ENCODE measurements around the gene SNX13. TPM values are rescaled to one million over a fixed set of nuclear protein-coding genes. Genes with fewer than 3 reads are reported as not detected.

SNX13 gene
- total and polyA plus RNA-seq, 2 donors (not counting 3 experiments of a cell fraction or from before 2014, with no cell fraction given) = 6.1 to 28.5 TPM

- Histone ChIP-seq H3K27ac (ENCODE audit: insufficient read depth, low read depth, low read length) (no peak overlapping the region), H3K9ac (replicated peaks; ENCODE audit: extremely low read depth, insufficient read depth, low read length) (no peak overlapping the region), H3K4me3 (replicated peaks in 1 of 3; ENCODE audit: insufficient read depth in 1 of 3, low read depth in 1 of 3, low read length in 3 of 3) (no peak overlapping the region), H3K9me3 (replicated peaks; ENCODE audit: control insufficient read depth, insufficient read depth, low read length) (no peaks in the 10 kb centered on the region), H4K20me1 (replicated peaks; ENCODE audit: control insufficient read depth, extremely low read depth, insufficient read depth, low read length) (peaks cover 2% of the 10 kb centered on the region), H3K36me3 (ENCODE audit: control insufficient read depth in 2 of 2, extremely low read depth in 1 of 2, insufficient read depth in 2 of 2, low read length in 2 of 2) (no peaks in the 10 kb centered on the region), H3K4me2 (ENCODE audit: insufficient read depth, low read length) (no peak overlapping the region), H3K27me3 (ENCODE audit: control insufficient read depth in 2 of 2, insufficient read depth in 2 of 2, low read length in 2 of 2) (no peaks in the 10 kb centered on the region), H3K79me2 (ENCODE audit: control insufficient read depth, insufficient read depth, low read length) (peaks cover 77% of the 10 kb centered on the region), H3K4me1 (ENCODE audit: control insufficient read depth, extremely low read depth, insufficient read depth, low read length) (no peaks in the 10 kb centered on the region), H2AFZ (ENCODE audit: low read depth, low read length) (no peak overlapping the region), H3K9me1 (replicated peaks; ENCODE audit: control insufficient read depth, extremely low read depth, insufficient read depth, low read length) (no peaks in the 10 kb centered on the region)
- dilution Hi-C loops (cut with MboI; ENCODE audit: extremely low pct_ligation_motif_present, low sequenced_read_pairs) (no loop called here), intact Hi-C loops (cut with micrococcal nuclease) (no loop called here)
- BruUV-seq (replicated peaks) = no TSS peak
- ChIA-PET CTCF (interaction anchor here (2.4 kb wide), 1 partner anchor 160 kb away, joined by 4 read pairs; no protein-coding TSS in a partner anchor), POLR2A (no interaction called here)
- FAIRE-seq (no peak), DNase-seq (ENCODE audit: low read depth, low spot score) (no peak)
- TF ChIP-seq, protein P1, sequence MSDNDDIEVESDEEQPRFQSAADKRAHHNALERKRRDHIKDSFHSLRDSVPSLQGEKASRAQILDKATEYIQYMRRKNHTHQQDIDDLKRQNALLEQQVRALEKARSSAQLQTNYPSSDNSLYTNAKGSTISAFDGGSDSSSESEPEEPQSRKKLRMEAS (IDR thresholded peaks at IDR 0.05; ENCODE audit: insufficient read depth, insufficient read length) = no peak
- no peak for TF ChIP-seq POLR2A (IDR thresholded peaks at IDR 0.05; ENCODE audit: low read depth, low read length)
- no peak for TF ChIP-seq FOS (IDR thresholded peaks at IDR 0.05; ENCODE audit: borderline replicate concordance, insufficient read depth, low read length)
- TF ChIP-seq, protein P2, sequence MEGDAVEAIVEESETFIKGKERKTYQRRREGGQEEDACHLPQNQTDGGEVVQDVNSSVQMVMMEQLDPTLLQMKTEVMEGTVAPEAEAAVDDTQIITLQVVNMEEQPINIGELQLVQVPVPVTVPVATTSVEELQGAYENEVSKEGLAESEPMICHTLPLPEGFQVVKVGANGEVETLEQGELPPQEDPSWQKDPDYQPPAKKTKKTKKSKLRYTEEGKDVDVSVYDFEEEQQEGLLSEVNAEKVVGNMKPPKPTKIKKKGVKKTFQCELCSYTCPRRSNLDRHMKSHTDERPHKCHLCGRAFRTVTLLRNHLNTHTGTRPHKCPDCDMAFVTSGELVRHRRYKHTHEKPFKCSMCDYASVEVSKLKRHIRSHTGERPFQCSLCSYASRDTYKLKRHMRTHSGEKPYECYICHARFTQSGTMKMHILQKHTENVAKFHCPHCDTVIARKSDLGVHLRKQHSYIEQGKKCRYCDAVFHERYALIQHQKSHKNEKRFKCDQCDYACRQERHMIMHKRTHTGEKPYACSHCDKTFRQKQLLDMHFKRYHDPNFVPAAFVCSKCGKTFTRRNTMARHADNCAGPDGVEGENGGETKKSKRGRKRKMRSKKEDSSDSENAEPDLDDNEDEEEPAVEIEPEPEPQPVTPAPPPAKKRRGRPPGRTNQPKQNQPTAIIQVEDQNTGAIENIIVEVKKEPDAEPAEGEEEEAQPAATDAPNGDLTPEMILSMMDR (IDR thresholded peaks at IDR 0.05; ENCODE audit: extremely low read depth in 1 of 2, insufficient read depth in 1 of 2, low read depth in 1 of 2, low read length in 2 of 2) = no peak
- TF ChIP-seq JUN (IDR thresholded peaks at IDR 0.05; ENCODE audit: borderline replicate concordance, insufficient read depth, insufficient read length, low read depth) = no peak
- TF ChIP-seq GATA2 (IDR thresholded peaks at IDR 0.05; ENCODE audit: insufficient read depth, insufficient read length, low read depth, low read length) = no peak
- no peak for TF ChIP-seq MYC (IDR thresholded peaks at IDR 0.05; ENCODE audit: low read depth, low read length)
- TF ChIP-seq EZH2 (IDR thresholded peaks at IDR 0.05; ENCODE audit: borderline replicate concordance, low read depth, low read length, severe bottlenecking) = no peak
- TF ChIP-seq POLR2AphosphoS5 (IDR thresholded peaks at IDR 0.05; ENCODE audit: insufficient read depth, low read depth, low read length) = no peak
Observed at GRCh38 chr7:17930546-17930945, 9.7 kb downstream of the SNX13 start.
